Skeletal muscle tissue (tissue), 5 donors: ENCODE data around the gene TMEM53. TPM values are rescaled to one million over a fixed set of nuclear protein-coding genes. Genes with fewer than 3 reads are reported as not detected.
A peak's percentile ranks its signal among the peaks of the same experiment; 100 is the strongest.

Source experiments
- H3K27ac ChIP-seq: one replicate; pipeline ENCODE4 v1.7.0; 2013; ENCODE audit warnings: mild to moderate bottlenecking, low read depth, low read length, inconsistent platforms
- H3K27me3 ChIP-seq, 3 donors: one replicate each; pipeline ENCODE4 v1.7.0; 2013; ENCODE audit warnings: low read length in 3 of 3; ENCODE audit not compliant: control insufficient read depth in 3 of 3, insufficient read depth in 3 of 3
- H3K36me3 ChIP-seq, 3 donors: one replicate each; pipeline ENCODE4 v1.7.0; 2013; ENCODE audit warnings: low read length in 3 of 3; ENCODE audit not compliant: control insufficient read depth in 3 of 3, insufficient read depth in 3 of 3
- H3K4me1 ChIP-seq, 3 donors: one replicate each; pipeline ENCODE4 v1.7.0; 2013; ENCODE audit warnings: low read length in 3 of 3, mild to moderate bottlenecking in 3 of 3; ENCODE audit not compliant: control insufficient read depth in 3 of 3, insufficient read depth in 3 of 3
- H3K4me3 ChIP-seq, 3 donors: one replicate each; pipeline ENCODE4 v1.7.0; 2013; ENCODE audit warnings: low read length in 3 of 3
- H3K9ac ChIP-seq, 3 donors: one replicate each; pipeline ENCODE4 v1.7.0; 2013; ENCODE audit warnings: low read length in 3 of 3, mild to moderate bottlenecking in 3 of 3, moderate library complexity in 2 of 3, low read depth in 1 of 3
- H3K9me3 ChIP-seq, 3 donors: one replicate each; pipeline ENCODE4 v1.7.0; 2013; ENCODE audit warnings: low read length in 3 of 3; ENCODE audit not compliant: control insufficient read depth in 3 of 3
- small RNA-seq: library from RNA; depleted of rRNA; stranded (forward); fragments of <200 nt; gene quantifications from one replicate; pipeline ENCODE3, GENCODE V24; 2014
- total RNA-seq: library from RNA; depleted of rRNA; stranded (reverse); fragments of >200 nt; gene quantifications from one replicate; pipeline ENCODE4 v1.2.3, GENCODE V29; 2014
- donor health status: Osteomylitis.

TMEM53 gene
- total RNA-seq, 1 donor from 2014 or later: 3.1 TPM

DNA sequence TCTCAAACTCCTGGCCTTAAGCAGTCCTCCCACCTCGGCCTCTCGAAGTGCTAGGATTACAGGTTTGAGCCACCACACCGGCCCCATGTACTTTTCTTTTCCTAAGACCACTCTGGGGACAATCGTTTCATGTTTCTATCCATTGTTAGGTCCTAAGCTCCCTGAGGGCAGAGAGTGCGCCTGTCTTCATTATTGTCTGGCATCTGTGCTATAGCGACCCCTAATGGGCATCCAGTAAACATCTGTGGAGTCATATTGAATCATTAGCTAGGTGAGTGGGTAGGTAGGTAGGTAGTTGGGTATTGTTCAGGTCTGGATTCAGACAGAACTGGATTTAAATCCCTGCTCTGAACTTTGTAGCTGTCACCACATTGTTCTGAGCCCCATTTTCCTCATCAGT lies 66.1 kb downstream of the TMEM53 start:
- Histone ChIP-seq H3K27ac (no peak overlapping the region), H3K4me1 (peaks cover 2 to 19% (median 2%) of the 10 kb centered on the region in 3 donors), H3K36me3 (no peaks in the 10 kb centered on the region), H3K4me3 (no peak overlapping the region), H3K9me3 (no peaks in the 10 kb centered on the region), H3K27me3 (peaks cover 0 to 7% (median 3%) of the 10 kb centered on the region in 3 donors), H3K9ac (no peak overlapping the region)

DNA sequence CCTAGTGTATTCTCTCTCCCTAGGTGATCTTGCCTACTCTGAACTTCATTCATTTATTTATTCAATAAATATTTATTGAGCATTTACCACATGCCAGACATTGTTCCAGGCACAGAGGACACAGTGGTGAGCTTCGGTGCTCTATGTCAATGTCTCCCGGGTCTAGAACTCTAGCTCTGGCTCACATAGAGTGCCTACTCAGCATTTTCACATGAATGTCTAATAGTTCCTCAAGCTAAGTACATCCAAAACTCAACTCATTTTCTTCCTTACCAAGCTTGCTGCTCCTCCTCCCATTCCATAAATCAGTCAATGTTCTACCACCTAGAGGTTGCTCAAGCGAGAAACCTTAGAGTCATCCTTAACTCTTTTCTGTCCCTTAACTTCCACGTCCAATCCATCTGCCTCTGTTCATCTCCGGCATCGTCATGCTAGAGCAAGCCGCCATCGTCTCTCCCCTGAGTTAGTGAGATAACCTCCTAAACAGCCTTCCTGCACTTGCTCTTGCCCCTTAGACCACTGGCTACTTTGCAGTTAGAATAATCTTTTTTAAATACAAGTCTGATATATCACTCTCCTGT lies 67.5 kb downstream of the TMEM53 start:
- Histone ChIP-seq H3K4me3 (no peak overlapping the region), H3K9me3 (no peaks in the 10 kb centered on the region), H3K9ac (no peak overlapping the region), H3K4me1 (peaks cover 5 to 30% (median 11%) of the 10 kb centered on the region in 3 donors), H3K27me3 (peaks cover 0 to 7% (median 7%) of the 10 kb centered on the region in 3 donors), H3K36me3 (no peaks in the 10 kb centered on the region), H3K27ac (no peak overlapping the region)

DNA sequence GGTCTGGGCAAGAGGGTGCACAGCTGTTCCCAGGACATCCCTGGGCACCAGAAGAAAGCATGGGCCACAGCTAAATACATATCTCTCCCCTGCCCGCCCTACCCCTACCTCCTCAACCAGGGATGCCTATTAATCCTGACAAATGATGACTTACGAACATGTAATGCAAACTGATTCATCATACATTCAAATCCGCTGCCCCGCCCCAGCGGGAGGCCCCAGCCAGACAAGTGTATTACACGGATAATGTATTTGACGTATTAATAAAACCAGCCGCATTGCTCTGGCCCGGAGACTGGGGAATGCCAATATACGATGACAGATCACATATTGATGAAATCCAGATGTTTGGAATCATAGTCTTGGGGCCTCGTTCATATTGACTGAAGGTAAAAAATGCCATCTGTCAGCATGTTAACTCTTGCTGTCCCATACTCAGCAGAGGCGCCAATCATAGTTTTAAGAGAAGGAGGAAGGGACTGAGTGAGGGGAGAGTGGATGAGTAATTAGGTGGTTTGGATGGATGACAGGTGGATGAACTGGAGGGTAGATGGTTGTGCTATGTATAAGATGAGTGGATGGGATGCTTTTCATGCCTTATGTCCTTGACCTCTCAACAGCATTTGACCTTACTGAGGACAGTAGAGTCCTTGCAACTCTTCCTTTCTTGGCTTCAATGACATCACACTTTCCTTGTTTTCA lies 68.2 kb downstream of the TMEM53 start:
- Histone ChIP-seq H3K36me3 (no peaks in the 10 kb centered on the region), H3K27me3 (peaks cover 0 to 7% (median 7%) of the 10 kb centered on the region in 3 donors), H3K4me3 (no peak overlapping the region), H3K9ac (no peak overlapping the region), H3K4me1 (peaks cover 5 to 30% (median 11%) of the 10 kb centered on the region in 3 donors), H3K9me3 (no peaks in the 10 kb centered on the region), H3K27ac (no peak overlapping the region)

DNA sequence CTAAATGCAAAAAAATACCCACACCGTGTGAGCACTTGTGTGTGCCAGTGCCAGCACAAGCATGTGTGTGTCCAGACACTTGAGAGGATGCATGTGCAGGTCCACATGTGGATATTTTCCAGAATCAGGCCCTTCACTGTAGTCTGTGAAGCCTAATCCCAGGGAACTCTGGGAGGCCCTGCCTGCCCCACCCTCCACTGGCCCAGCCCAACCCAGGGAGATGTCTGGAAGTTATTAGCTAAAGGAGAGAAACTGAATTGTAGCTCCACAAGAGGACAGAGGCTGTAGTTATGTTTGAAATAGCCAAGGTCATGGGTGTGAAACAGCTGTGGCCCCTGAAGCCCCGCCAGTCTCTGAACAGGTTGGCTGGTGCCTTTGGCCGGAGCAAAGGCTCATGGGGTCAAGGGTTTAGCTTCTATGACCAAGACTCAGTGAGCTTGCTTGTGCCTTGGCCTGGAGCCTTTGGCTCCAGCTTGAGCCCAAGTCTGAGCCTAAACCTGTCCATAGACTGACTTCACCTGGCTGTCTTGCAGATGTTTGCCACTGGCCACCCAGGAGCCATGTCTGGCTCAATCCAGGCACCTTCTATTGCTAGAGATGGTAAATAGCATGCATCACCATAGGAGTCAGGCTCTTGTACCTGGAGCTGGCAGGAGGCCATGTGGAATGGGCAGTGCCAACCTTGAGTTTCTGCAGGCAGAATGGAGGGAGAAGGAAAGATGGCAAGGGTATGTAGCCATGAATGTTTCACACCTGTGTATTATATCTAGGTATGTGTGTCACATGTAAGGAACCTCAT lies 69.9 kb downstream of the TMEM53 start:
- no peaks in the 10 kb centered on the region for H3K36me3 ChIP-seq
- H3K4me3 ChIP-seq: no peak overlapping the region
- H3K27ac ChIP-seq: no peak overlapping the region
- no peaks in the 10 kb centered on the region for H3K9me3 ChIP-seq
- H3K4me1 ChIP-seq: peaks cover 5 to 25% (median 11%) of the 10 kb centered on the region in 3 donors
- H3K9ac ChIP-seq: peak overlapping the region in 1 of 3 donors; percentile 17
- peaks cover 0 to 15% (median 7%) of the 10 kb centered on the region in 3 donors for H3K27me3 ChIP-seq

DNA sequence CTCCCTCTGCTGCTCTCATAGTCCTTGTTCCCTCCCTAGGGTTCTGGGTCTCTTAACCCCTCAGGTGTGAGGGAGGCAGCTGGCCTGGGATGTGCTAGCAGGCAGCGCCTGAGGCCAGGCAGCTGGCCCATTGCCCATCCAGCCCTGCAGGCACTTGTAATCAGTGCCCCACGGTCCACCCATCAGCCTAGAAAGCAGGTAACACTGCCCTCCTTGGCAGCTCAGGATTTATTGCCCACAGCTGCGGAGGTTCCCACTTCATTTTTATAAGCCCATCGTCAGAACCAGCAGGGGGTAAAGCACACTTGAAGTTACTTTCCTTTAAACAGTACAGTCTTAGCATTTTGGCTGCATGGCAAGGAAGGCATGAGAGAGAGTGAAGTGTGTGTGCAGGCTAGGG lies 70.6 kb downstream of the TMEM53 start:
- Histone ChIP-seq H3K27ac (no peak overlapping the region), H3K9ac (peak overlapping the region in 1 of 3 donors; percentile 17), H3K9me3 (no peaks in the 10 kb centered on the region), H3K4me3 (no peak overlapping the region), H3K4me1 (peaks cover 5 to 24% (median 11%) of the 10 kb centered on the region in 3 donors), H3K36me3 (no peaks in the 10 kb centered on the region), H3K27me3 (peaks cover 0 to 11% (median 4%) of the 10 kb centered on the region in 3 donors)

Small RNAs within 50 kb of the gene (small RNA-seq; reads per million reads assigned to genes)
- 5.4 reads per million, percentile 90 among the genes with 10 or more reads in this experiment for gene RNU5F-1

Other genes starting within 250 kb of the TMEM53 start
- 0.52 TPM for gene ARMH1, start 233 bp upstream of the TMEM53 start, total RNA-seq
- gene RNU5D-1, start 56.7 kb upstream of the TMEM53 start, total RNA-seq: not detected
- gene KIF2C, start 65.4 kb upstream of the TMEM53 start, total RNA-seq: 4.7 TPM
- 1,786 TPM for gene RPS8, start 101.1 kb upstream of the TMEM53 start, total RNA-seq
- not detected for gene BEST4, start 113.7 kb upstream of the TMEM53 start, total RNA-seq
- gene PLK3, start 125.9 kb upstream of the TMEM53 start, total RNA-seq: 6.8 TPM
- gene DYNLT4, start 132.9 kb upstream of the TMEM53 start, total RNA-seq: not detected
- gene BTBD19, start 134.0 kb upstream of the TMEM53 start, total RNA-seq: 5.7 TPM
- 1.6 TPM for gene PTCH2, start 168.8 kb upstream of the TMEM53 start, total RNA-seq